ENCODE measurements around the gene LRRC49.

- TF ChIP-seq CTCF (conservative IDR thresholded peaks at IDR 0.05; ENCODE audit: low read depth in 2 of 2), result no peak
- TF ChIP-seq EZH2 (IDR thresholded peaks at IDR 0.05; ENCODE audit: low read depth, unreplicated experiment), result no peak
Observed at GRCh38 chr15:71051539-71051938, 158.9 kb downstream of the LRRC49 start.

Measured in GM23338 (cell line).